HG03095 (cell line): Measurements from ENCODE around the gene DYDC2.
"Not testable (repeated sequence)": the region's sequence is repeated elsewhere in the genome, so short reads cannot be mapped to it uniquely, and the experiment has no call there.

Source experiments
- ATAC-seq: cut with Tn5 transposase; IDR thresholded peaks from one replicate; pipeline ENCODE4 v1.9.1; 2021; ENCODE audit warnings: moderate library complexity; ENCODE audit not compliant: unreplicated experiment

The DYDC2 gene

GRCh38 chr10:80411681-80412220, 55.2 kb downstream of the DYDC2 start:
- ATAC-seq = no peak

- ATAC-seq = no peak
Observed at GRCh38 chr10:80412486-80412885, 55.9 kb downstream of the DYDC2 start.

- no peak for ATAC-seq
Observed at GRCh38 chr10:80413271-80413996, 56.9 kb downstream of the DYDC2 start.

- no peak for ATAC-seq
Observed at GRCh38 chr10:80414142-80414895, 57.7 kb downstream of the DYDC2 start.

- no peak for ATAC-seq
Observed at GRCh38 chr10:80415734-80416478, 59.3 kb downstream of the DYDC2 start.

- ATAC-seq = no peak
Observed at GRCh38 chr10:80416479-80417098, 60.0 kb downstream of the DYDC2 start.

- ATAC-seq = not testable (repeated sequence)
Observed at GRCh38 chr10:80417256-80417655, 60.7 kb downstream of the DYDC2 start.
